GM23338 (cell line): ENCODE data around the gene RAB3A. TPM values are rescaled to one million over a fixed set of nuclear protein-coding genes. Genes with fewer than 3 reads are reported as not detected.

Source experiments
- ATAC-seq: fragments of 200-7000 bp; cut with Tn5 transposase; 3 replicates; pipeline ENCODE4 v1.9.1; 2020
- DNase-seq: peaks from one replicate; pipeline ENCODE4 v3.0.0-alpha.2; 2015; ENCODE audit warnings: low spot score
- H2AFZ ChIP-seq: fragments of 200-600 bp; sonication (generic); 2 replicates; pipeline ENCODE4 v1.8.0; 2016; ENCODE audit warnings: antibody characterized with exemption, mild to moderate bottlenecking, moderate library complexity
- H3F3A ChIP-seq: fragments of 200-600 bp; sonication (generic); replicated peaks from 2 replicates; pipeline ENCODE4 v1.8.0; 2017; ENCODE audit warnings: antibody characterized with exemption, mixed run types, low read depth
- H3K27ac ChIP-seq: fragments of 200-600 bp; sonication (generic); 2 replicates; pipeline ENCODE4 v1.6.1; 2016; ENCODE audit warnings: low read depth
- H3K27me3 ChIP-seq: fragments of 200-600 bp; sonication (generic); 2 replicates; pipeline ENCODE4 v1.8.0; 2016; ENCODE audit warnings: mild to moderate bottlenecking, mixed run types, moderate library complexity; ENCODE audit not compliant: insufficient read depth
- H3K36me3 ChIP-seq: fragments of 200-600 bp; sonication (generic); 2 replicates; pipeline ENCODE4 v1.8.0; 2016; ENCODE audit warnings: mild to moderate bottlenecking; ENCODE audit not compliant: insufficient read depth
- H3K4me1 ChIP-seq: fragments of 200-600 bp; sonication (generic); 2 replicates; pipeline ENCODE4 v1.8.0; 2016; ENCODE audit warnings: mild to moderate bottlenecking, moderate library complexity; ENCODE audit not compliant: insufficient read depth
- H3K4me2 ChIP-seq: fragments of 200-600 bp; sonication (generic); 2 replicates; pipeline ENCODE4 v1.7.1; 2017; ENCODE audit warnings: mixed run types
- H3K4me3 ChIP-seq: fragments of 200-600 bp; sonication (generic); 2 replicates; pipeline ENCODE4 v1.6.1; 2016; ENCODE audit warnings: mixed run types
- H3K79me2 ChIP-seq: fragments of 200-600 bp; sonication (generic); replicated peaks from 2 replicates; pipeline ENCODE4 v1.8.0; 2017; ENCODE audit warnings: mild to moderate bottlenecking; ENCODE audit not compliant: insufficient read depth
- H3K9me2 ChIP-seq: fragments of 200-600 bp; sonication (generic); 2 replicates; pipeline ENCODE4 v1.8.0; 2017; ENCODE audit not compliant: insufficient read depth
- H4K20me1 ChIP-seq: fragments of 200-600 bp; sonication (generic); replicated peaks from 2 replicates; pipeline ENCODE4 v1.8.0; 2017; ENCODE audit warnings: mild to moderate bottlenecking; ENCODE audit not compliant: insufficient read depth
- H3K27ac Mint-ChIP-seq: 2 replicates; pipeline ENCODE4 v1.8.0; 2020; ENCODE audit warnings: inconsistent platforms, mild to moderate bottlenecking, moderate library complexity, mixed read lengths
- H3K27me3 Mint-ChIP-seq: 3 replicates; pipeline ENCODE4 v1.8.0; 2022; ENCODE audit warnings: low read depth, mild to moderate bottlenecking, moderate library complexity, mixed read lengths, inconsistent platforms; ENCODE audit not compliant: insufficient read depth, poor library complexity
- H3K36me3 Mint-ChIP-seq: 3 replicates; pipeline ENCODE4 v1.8.0; 2021; ENCODE audit warnings: low read depth, mild to moderate bottlenecking, inconsistent platforms, moderate library complexity, mixed read lengths
- H3K4me1 Mint-ChIP-seq: 3 replicates; pipeline ENCODE4 v1.8.0; 2020; ENCODE audit warnings: mild to moderate bottlenecking, inconsistent platforms, mixed read lengths
- H3K4me3 Mint-ChIP-seq: 3 replicates; pipeline ENCODE4 v1.8.0; 2021; ENCODE audit warnings: moderate library complexity, mild to moderate bottlenecking, inconsistent platforms, mixed read lengths
- H3K9me3 Mint-ChIP-seq: 3 replicates; pipeline ENCODE4 v1.8.0; 2020; ENCODE audit warnings: moderate library complexity, mild to moderate bottlenecking, inconsistent platforms, mixed read lengths
- CTCF ChIP-seq, 2 experiments: fragments of 200-600 bp in 1 of 2; sonication (generic) in 1 of 2; conservative IDR thresholded peaks; 2 replicates each; pipeline versions ENCODE4 v1.5.1 to v1.6.1; 2016 to 2017; ENCODE audit warnings: antibody characterized with exemption in 2 of 2, low read depth in 2 of 2, mild to moderate bottlenecking in 2 of 2, moderate library complexity in 1 of 2
- EZH2 ChIP-seq: fragments of 200-600 bp; sonication (generic); IDR thresholded peaks from one replicate; pipeline ENCODE4 v1.8.0; 2017; ENCODE audit warnings: antibody characterized with exemption, mild to moderate bottlenecking, low read depth; ENCODE audit not compliant: unreplicated experiment
- EZH2phosphoT487 ChIP-seq: fragments of 200-600 bp; sonication (generic); IDR thresholded peaks from one replicate; pipeline ENCODE4 v1.8.1; 2018; ENCODE audit warnings: antibody characterized with exemption; ENCODE audit not compliant: unreplicated experiment
- JUNB ChIP-seq: IDR thresholded peaks from one replicate; pipeline ENCODE4 v1.6.1; 2016; ENCODE audit warnings: antibody characterized with exemption; ENCODE audit not compliant: unreplicated experiment
- NANOG ChIP-seq: IDR thresholded peaks from 2 replicates; pipeline ENCODE4 v1.6.1; 2016; ENCODE audit warnings: antibody characterized with exemption, borderline replicate concordance
- REST ChIP-seq: IDR thresholded peaks from one replicate; pipeline ENCODE4 v1.6.1; 2018; ENCODE audit warnings: antibody characterized with exemption; ENCODE audit not compliant: unreplicated experiment
- STAT1 ChIP-seq: IDR thresholded peaks from one replicate; pipeline ENCODE4 v1.6.1; 2016; ENCODE audit warnings: antibody characterized with exemption; ENCODE audit not compliant: unreplicated experiment
- ZNF114 ChIP-seq: fragments of 250-450 bp; sonication (Bioruptor Pico); IDR thresholded peaks from 2 replicates; pipeline ENCODE4 v1.5.0; 2020; ENCODE audit warnings: mild to moderate bottlenecking, moderate library complexity
- ZNF331 ChIP-seq: fragments of 250-450 bp; sonication (Bioruptor Pico); IDR thresholded peaks from 2 replicates; pipeline ENCODE4 v1.5.0; 2020; ENCODE audit warnings: low read depth, mild to moderate bottlenecking, moderate library complexity
- ZNF462 ChIP-seq: fragments of 250-450 bp; sonication (Bioruptor Pico); IDR thresholded peaks from 2 replicates; pipeline ENCODE4 v1.5.0; 2020; ENCODE audit warnings: mild to moderate bottlenecking, moderate library complexity
- polyA plus RNA-seq: library from polyadenylated mRNA; unstranded; fragments of >200 nt; fragmentation: Nextera tagmentation; extraction: Ambion mirVana; gene quantifications from 2 replicates; pipeline ENCODE4 v1.2.1, GENCODE V29; 2016
- total RNA-seq: library from RNA; depleted of rRNA; stranded (reverse); fragments of >200 nt; shearing (Covaris generic); gene quantifications from 2 replicates; pipeline ENCODE4 v1.2.3, GENCODE V29; 2014

Gene RAB3A
- total and polyA plus RNA-seq, 2 experiments from 2014 or later, result 9.7 to 20.3 TPM

- TF ChIP-seq ZNF462 (CRISPR knock-in tag) (no peak), JUNB (no peak), CTCF (conservative IDR thresholded peaks at IDR 0.05; ENCODE audit: low read depth in 2 of 2) (no peak), EZH2 (no peak)
These were observed 43.3 kb downstream of the RAB3A start (continued) for GRCh38 chr19:18160493-18160970.

- Mint-ChIP-seq H3K4me3 (no peak overlapping the region), H3K9me3 (no peaks in the 10 kb centered on the region), H3K27me3 (peaks cover 11% of the 10 kb centered on the region), H3K27ac (no peak overlapping the region), H3K36me3 (peaks cover 24% of the 10 kb centered on the region), H3K4me1 (peaks cover 11% of the 10 kb centered on the region)
- DNase-seq (no peak), ATAC-seq (no peak)
- Histone ChIP-seq H3K4me2 (no peak overlapping the region), H2AFZ (no peak overlapping the region), H3K4me3 (no peak overlapping the region), H3K9me2 (no peaks in the 10 kb centered on the region), H3K27me3 (no peaks in the 10 kb centered on the region), H3K79me2 (no peaks in the 10 kb centered on the region; the same call in 1 of the 2 replicates), H3K27ac (no peak overlapping the region), H3K4me1 (peaks cover 10% of the 10 kb centered on the region; the same call in 1 of the 2 replicates), H3F3A (peaks cover 9% of the 10 kb centered on the region), H3K36me3 (no peaks in the 10 kb centered on the region), H4K20me1 (peaks cover 6% of the 10 kb centered on the region)
- TF ChIP-seq EZH2, result no peak
- no peak for TF ChIP-seq NANOG
- TF ChIP-seq CTCF (conservative IDR thresholded peaks at IDR 0.05; ENCODE audit: low read depth in 2 of 2), result no peak
- no peak for TF ChIP-seq STAT1
- TF ChIP-seq ZNF114 (CRISPR knock-in tag), result no peak
- TF ChIP-seq REST, result no peak
- no peak for TF ChIP-seq ZNF331 (CRISPR knock-in tag)
- TF ChIP-seq EZH2phosphoT487, result no peak
These were observed 44.0 kb downstream of the RAB3A start for GRCh38 chr19:18159810-18160209.
